Measurements from ENCODE around the gene CCR9.

DNA sequence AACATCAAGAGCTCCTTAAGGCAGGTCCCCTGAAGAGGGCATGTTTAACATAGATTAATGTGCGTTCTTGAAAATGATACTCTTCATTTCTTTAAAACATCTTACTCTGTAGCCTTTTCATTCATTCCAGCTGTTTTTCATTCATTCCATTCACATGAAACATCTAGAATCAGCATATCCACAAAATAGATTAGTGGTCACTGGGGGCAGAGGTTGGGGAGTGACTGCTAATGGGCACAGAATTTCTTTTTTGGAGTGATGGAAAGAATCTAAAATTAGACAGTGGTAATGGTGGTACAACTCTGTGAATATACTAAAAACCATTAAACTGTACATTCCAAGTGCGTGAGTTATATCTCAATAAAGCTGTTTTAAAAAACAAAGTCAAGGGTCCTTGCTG is 41.5 kb downstream of the CCR9 start:
- TF ChIP-seq, protein P1, sequence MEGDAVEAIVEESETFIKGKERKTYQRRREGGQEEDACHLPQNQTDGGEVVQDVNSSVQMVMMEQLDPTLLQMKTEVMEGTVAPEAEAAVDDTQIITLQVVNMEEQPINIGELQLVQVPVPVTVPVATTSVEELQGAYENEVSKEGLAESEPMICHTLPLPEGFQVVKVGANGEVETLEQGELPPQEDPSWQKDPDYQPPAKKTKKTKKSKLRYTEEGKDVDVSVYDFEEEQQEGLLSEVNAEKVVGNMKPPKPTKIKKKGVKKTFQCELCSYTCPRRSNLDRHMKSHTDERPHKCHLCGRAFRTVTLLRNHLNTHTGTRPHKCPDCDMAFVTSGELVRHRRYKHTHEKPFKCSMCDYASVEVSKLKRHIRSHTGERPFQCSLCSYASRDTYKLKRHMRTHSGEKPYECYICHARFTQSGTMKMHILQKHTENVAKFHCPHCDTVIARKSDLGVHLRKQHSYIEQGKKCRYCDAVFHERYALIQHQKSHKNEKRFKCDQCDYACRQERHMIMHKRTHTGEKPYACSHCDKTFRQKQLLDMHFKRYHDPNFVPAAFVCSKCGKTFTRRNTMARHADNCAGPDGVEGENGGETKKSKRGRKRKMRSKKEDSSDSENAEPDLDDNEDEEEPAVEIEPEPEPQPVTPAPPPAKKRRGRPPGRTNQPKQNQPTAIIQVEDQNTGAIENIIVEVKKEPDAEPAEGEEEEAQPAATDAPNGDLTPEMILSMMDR (IDR thresholded peaks at IDR 0.05 in 2 of 3, conservative IDR thresholded peaks at IDR 0.05 in 1 of 3; ENCODE audit: borderline replicate concordance in 1 of 3, insufficient read depth in 1 of 3, low read depth in 2 of 3, low read length in 2 of 3) = no peak
- TF ChIP-seq EGR1 (IDR thresholded peaks at IDR 0.05; ENCODE audit: low read depth) (no peak), POLR2A (IDR thresholded peaks at IDR 0.05; ENCODE audit: borderline replicate concordance, extremely low read depth, insufficient read depth, insufficient read length) (no peak), ZFX (IDR thresholded peaks at IDR 0.05) (no peak), EZH2 (IDR thresholded peaks at IDR 0.05) (no peak), JUND (IDR thresholded peaks at IDR 0.05) (no peak), POLR2AphosphoS5 (IDR thresholded peaks at IDR 0.05; ENCODE audit: low read depth, low read length) (no peak), ZBTB33 (IDR thresholded peaks at IDR 0.05; ENCODE audit: extremely low read depth, insufficient replicate concordance, low read length) (no peak), YY1 (IDR thresholded peaks at IDR 0.05; ENCODE audit: extremely low read depth, insufficient replicate concordance, low read depth, low read length) (no peak)
- TF ChIP-seq, protein P2, sequence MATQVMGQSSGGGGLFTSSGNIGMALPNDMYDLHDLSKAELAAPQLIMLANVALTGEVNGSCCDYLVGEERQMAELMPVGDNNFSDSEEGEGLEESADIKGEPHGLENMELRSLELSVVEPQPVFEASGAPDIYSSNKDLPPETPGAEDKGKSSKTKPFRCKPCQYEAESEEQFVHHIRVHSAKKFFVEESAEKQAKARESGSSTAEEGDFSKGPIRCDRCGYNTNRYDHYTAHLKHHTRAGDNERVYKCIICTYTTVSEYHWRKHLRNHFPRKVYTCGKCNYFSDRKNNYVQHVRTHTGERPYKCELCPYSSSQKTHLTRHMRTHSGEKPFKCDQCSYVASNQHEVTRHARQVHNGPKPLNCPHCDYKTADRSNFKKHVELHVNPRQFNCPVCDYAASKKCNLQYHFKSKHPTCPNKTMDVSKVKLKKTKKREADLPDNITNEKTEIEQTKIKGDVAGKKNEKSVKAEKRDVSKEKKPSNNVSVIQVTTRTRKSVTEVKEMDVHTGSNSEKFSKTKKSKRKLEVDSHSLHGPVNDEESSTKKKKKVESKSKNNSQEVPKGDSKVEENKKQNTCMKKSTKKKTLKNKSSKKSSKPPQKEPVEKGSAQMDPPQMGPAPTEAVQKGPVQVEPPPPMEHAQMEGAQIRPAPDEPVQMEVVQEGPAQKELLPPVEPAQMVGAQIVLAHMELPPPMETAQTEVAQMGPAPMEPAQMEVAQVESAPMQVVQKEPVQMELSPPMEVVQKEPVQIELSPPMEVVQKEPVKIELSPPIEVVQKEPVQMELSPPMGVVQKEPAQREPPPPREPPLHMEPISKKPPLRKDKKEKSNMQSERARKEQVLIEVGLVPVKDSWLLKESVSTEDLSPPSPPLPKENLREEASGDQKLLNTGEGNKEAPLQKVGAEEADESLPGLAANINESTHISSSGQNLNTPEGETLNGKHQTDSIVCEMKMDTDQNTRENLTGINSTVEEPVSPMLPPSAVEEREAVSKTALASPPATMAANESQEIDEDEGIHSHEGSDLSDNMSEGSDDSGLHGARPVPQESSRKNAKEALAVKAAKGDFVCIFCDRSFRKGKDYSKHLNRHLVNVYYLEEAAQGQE (IDR thresholded peaks at IDR 0.05; ENCODE audit: low read depth) = no peak

Data from HCT116 (cell line).